GM18868 (cell line): Measurements from ENCODE around the gene ANXA11.
A peak's percentile ranks its signal among the peaks of the same experiment; 100 is the strongest.
"Not testable (repeated sequence)": the region's sequence is repeated elsewhere in the genome, so short reads cannot be mapped to it uniquely, and the experiment has no call there.

Experiments
- ATAC-seq: cut with Tn5 transposase; IDR thresholded peaks from one replicate; pipeline ENCODE4 v1.9.1; 2021; ENCODE audit warnings: mild to moderate bottlenecking, moderate library complexity; ENCODE audit not compliant: unreplicated experiment

ANXA11 gene

GRCh38 chr10:80205477-80206276, at the start of gene ANXA11:
TSS of gene ANXA11 (minus strand) at chr10:80205537. CDS start at chr10:80172861, 32,676 bp downstream.
- peak; percentile 86 for ATAC-seq

DNA sequence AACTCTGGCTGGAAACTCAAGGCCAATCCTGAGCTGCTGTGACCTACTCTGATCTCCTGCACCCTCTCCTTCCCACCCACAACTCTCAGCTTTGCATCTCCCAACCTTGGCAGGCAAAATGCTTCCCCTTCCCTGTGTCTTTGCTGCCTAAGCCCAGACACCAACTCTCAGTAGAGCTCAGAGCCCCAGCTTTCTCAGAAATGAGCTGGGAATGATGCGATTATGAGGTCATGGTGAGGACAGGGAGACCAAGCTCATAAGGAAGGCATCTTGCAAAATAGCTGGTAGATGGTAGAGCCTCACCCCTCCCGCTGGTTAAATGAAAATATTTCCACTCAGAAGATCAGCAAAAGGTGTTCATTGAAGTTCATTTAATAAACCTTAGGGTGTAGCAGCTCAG, 49.4 kb upstream of the ANXA11 start:
- ATAC-seq: not testable (repeated sequence)

DNA sequence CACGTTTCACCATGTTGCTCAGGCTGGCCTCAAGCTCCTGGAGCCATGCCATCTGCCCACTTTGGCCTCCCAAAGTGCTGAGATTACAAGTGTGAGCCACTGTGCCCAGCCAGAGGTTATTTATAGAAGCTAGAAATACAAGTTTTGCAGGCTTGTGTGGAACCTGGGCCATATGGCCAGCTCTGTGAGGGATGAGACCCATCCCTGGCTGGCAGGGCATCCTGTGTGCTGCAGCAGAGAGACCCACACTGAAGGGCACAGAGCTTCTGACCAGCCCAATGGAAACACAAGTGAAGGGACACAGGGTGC, 48.6 kb upstream of the ANXA11 start:
- ATAC-seq: not testable (repeated sequence)

DNA sequence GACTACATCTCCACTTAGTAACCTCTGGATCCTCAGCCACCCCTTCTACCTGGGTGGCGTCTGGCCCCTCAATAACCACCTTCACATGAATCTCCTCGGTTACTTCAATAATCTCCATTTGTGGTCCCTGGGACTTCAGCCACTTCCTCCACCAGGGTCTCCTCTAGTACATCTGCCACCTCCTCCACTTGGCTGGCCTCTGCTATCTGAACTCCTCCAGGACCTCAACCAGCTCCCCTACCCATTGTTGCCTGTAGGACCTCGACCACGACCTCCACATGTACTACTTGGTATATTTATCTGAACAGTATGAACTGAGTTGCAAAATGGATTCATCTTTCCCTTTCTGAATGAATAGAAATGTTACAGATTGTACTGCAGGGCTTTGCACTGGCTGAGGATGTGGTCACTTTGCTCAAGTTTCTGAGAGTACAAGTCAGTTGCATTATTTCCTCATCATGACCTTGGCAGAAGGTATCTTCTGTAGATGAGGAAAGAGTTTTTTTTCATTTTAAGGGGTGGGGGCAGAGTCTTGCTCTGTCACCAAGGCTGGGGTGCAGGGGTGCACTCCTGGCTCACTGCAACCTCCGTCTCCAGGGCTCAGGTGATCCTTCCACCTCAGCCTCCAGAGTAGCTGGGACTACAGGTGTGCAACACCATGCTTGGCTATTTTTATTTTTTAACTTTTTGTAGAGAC, 48.1 kb upstream of the ANXA11 start:
- peak; percentile 49 for ATAC-seq

- ATAC-seq: no peak
Measured at GRCh38 chr10:80252296-80252887, 47.1 kb upstream of the ANXA11 start.

- ATAC-seq: not testable (repeated sequence)
Measured at GRCh38 chr10:80251703-80252280, 46.5 kb upstream of the ANXA11 start.

DNA sequence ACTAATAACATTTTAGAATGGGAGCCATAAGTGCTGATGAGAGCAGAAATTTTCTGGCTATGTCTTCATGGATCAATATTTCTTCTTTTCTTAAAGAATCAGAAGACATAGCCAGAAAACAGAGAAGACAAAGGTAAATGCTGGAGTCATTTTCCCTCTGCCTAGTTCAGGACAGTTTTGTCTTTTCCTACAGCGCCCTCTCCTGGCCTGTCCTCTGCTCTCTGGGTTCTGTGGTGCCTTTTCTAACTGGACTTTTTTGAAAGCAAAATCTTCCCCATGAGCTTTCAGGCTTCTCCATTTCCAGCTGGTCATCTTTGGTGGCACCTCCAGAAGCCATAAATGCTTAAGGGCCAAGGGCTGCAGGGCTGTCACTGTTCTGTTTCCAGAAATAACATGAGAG, 45.1 kb upstream of the ANXA11 start:
- peak; percentile 52 for ATAC-seq

DNA sequence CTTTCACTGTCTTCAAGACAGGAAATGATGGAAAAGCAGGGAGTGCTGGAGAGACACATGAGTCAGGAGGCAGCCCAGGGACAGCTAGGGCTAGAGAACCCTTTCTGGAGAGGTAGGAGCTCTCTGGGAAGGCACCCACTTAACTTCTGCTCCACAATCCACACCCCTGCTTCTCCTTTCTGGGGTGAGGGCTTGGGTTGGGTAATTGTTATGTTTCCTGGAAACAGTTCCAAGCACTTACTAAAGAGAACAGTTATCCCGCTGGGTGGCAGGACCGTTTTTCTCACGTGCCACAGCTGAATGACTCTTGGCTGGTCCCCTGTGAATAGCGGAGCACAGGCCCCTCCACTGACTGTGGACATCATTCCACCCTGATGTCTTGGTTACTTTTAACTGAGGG, 44.6 kb upstream of the ANXA11 start:
- not testable (repeated sequence) for ATAC-seq

DNA sequence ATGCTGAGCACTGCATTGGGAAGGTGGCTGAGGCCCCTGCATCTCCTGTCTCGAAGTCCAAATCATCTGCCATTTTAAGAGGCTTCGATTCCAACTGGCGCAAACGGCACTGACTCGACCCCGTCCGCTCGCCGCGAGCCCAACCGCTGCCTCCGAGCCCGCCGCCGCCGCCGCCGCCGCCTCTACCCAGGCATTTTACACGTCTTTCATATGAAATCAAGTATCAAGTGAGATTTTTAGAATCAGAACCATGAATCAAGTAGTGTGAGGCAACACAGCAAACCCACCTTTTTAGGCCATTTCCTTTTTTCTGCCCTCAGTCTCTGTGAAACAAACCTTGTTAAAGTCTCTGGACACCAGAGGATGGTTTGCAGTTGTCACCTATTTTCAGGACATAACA, 42.3 kb upstream of the ANXA11 start:
- ATAC-seq: not testable (repeated sequence)

DNA sequence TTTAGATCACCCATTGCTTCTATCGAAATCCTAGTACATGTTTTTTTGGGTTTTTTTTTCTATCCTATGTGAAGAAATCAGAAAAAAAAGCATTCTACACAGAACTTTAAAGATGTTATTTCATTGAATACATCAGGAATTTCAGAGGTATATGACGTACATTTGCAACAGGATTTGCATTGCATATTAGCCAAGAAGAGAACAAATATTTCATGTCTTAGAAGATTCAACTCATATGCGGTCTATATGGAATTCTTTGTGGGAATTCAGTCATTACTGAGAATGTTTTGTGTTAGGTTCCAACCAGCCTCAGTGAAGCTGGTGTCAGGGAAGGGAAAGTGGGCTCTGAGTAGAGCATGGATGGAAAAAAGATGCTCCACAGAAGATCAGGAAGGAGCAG, 39.0 kb upstream of the ANXA11 start:
- ATAC-seq: not testable (repeated sequence)

DNA sequence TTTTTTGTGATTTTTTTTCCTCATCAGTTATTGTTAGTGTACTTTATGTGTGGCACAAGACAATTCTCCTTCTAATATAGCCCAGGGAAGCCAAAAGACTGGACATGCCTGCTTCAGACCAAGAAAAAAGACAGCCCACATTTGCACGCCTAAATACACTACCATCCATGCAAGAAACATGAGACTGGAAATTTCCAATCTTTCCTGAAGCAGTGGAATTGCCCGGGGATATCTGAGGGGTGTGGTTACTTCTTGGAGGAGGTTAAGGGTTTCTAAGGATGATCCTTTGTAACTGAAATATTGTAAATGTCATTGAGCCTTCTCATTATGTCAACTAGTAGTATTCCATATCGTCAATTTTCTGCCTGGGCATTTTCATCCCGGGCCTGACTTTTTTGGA, 37.0 kb upstream of the ANXA11 start:
- ATAC-seq: not testable (repeated sequence)

- ATAC-seq: not testable (repeated sequence)
Measured at GRCh38 chr10:80236457-80236856, 31.1 kb upstream of the ANXA11 start.

DNA sequence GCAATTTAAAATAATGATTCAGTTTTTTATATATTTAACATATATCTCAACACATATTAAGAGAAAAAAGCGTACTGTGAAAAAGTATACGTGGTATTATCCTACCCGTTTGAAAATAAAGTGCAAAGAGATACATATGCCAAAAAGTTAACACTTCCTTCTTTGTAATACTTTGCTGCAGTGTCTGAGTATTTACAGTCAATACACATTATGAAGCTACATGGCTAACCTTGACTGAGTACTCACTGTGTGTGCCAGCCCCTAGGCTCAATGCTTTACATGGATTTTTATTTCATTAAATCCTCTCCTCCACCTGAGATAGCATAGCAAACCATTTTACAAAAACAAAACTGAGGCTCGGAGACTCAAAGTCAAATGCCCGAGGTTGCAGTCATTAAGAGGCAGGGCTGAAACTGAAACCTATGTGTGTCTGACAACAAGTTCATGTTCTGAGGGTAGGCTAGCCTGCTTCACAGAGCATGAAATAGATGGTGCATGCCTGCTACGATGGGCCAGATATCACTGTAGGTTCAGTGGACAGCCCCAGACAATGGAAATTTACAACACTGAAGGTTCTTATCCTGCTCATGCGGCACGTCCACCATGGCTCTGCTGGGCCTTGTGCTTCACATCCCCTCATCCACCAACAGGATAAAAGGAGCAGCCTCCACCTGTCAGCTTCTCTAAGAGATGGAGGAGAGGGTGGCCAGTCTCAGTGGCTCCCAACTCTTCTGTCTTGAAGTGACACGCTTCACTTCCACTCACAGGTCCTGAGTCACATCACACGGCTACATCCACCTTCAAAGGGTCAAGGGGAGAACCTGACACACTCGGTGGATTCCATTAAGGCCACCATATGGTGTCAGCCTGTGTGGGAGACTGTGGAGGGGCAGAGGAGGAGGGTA, 29.2 kb upstream of the ANXA11 start:
- ATAC-seq: peak; percentile 100

GRCh38 chr10:80233871-80234270, 28.5 kb upstream of the ANXA11 start:
- not testable (repeated sequence) for ATAC-seq

DNA sequence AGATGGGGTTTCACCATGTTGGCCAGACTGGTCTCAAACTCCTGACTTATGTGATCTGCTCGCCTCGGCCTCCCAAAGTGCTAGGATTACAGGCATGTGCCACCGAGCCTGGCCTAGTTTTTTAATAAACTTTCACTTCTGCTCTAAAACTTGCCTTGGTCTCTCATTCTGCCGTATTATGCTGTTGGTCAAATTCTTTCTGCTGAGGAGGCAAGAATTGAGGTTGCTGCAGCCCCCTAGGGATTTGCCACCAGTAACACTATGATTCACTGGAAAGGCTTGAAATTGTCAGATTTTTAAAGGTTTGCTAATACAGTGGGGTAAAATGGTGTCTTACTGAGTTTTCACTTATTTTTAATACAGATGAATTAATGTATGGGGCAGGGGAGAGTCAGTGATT, 21.4 kb upstream of the ANXA11 start:
- peak; percentile 85 for ATAC-seq

- not testable (repeated sequence) for ATAC-seq
Measured at GRCh38 chr10:80223031-80223419, 17.7 kb upstream of the ANXA11 start.

GRCh38 chr10:80218878-80219277, 13.5 kb upstream of the ANXA11 start:
- peak; percentile 97 for ATAC-seq

- not testable (repeated sequence) for ATAC-seq
Measured at GRCh38 chr10:80214368-80214982, 9.1 kb upstream of the ANXA11 start.

DNA sequence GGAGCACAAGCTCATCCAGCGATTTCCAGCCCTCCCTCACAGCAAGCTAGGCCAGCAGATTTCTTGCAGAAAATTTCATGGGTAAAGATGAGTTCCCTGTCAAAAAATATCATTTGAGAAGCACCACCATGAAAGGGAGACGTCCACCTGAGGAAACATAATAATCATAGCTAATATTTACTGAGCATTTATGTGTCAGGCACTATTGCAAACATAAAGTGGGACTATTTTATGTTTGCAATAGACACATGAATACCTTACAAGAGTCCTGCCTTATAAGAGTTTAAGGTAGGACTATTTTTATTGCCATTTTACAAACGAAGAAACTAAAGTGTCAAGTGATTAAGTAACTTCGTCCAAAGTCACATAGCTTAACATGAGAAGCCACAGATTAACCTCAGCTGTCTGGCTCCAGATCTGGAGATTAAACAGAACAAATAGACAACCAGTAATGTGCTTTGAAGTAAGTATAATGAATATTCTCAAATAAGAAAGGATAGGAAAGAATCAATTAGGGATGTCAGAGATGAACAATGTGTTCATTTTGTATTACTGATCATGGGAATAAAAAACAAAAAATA, 7.3 kb upstream of the ANXA11 start:
- ATAC-seq: not testable (repeated sequence)

- no peak for ATAC-seq
Measured at GRCh38 chr10:80211786-80212185, 6.4 kb upstream of the ANXA11 start.
